ENCODE data around the gene OCIAD1.

- TF ChIP-seq EP300 (IDR thresholded peaks at IDR 0.05; ENCODE audit: low read depth) (no peak), POLR2AphosphoS5 (IDR thresholded peaks at IDR 0.05) (no peak), POLR2A (IDR thresholded peaks at IDR 0.05) (no peak)
- TF ChIP-seq, protein P1, sequence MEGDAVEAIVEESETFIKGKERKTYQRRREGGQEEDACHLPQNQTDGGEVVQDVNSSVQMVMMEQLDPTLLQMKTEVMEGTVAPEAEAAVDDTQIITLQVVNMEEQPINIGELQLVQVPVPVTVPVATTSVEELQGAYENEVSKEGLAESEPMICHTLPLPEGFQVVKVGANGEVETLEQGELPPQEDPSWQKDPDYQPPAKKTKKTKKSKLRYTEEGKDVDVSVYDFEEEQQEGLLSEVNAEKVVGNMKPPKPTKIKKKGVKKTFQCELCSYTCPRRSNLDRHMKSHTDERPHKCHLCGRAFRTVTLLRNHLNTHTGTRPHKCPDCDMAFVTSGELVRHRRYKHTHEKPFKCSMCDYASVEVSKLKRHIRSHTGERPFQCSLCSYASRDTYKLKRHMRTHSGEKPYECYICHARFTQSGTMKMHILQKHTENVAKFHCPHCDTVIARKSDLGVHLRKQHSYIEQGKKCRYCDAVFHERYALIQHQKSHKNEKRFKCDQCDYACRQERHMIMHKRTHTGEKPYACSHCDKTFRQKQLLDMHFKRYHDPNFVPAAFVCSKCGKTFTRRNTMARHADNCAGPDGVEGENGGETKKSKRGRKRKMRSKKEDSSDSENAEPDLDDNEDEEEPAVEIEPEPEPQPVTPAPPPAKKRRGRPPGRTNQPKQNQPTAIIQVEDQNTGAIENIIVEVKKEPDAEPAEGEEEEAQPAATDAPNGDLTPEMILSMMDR (IDR thresholded peaks at IDR 0.05): no peak
These were observed 47.1 kb downstream of the OCIAD1 start for GRCh38 chr4:48877827-48878535.
